ENCODE data around the gene NFATC3.
A peak's percentile ranks its signal among the peaks of the same experiment; 100 is the strongest.

Gene NFATC3

GRCh38 chr16:68085259-68086071 lies at the start of gene NFATC3:
NFATC3 (plus strand) TSS chr16:68085370; CDS start chr16:68085682, 312 bp downstream.
- peak; percentile 99 for DNase-seq (ENCODE audit: low spot score)

- no peak for DNase-seq (ENCODE audit: low spot score)
Observed at GRCh38 chr16:68037841-68038597, 47.2 kb upstream of the NFATC3 start.

- DNase-seq (ENCODE audit: low spot score): peak; percentile 81
Observed at GRCh38 chr16:68040506-68041288, 44.5 kb upstream of the NFATC3 start.

GRCh38 chr16:68041783-68042182 lies 43.4 kb upstream of the NFATC3 start:
- no peak for DNase-seq (ENCODE audit: low spot score)

- no peak for DNase-seq (ENCODE audit: low spot score)
Observed at GRCh38 chr16:68046106-68046505, 39.1 kb upstream of the NFATC3 start.

GRCh38 chr16:68047987-68048386 lies 37.2 kb upstream of the NFATC3 start:
- no peak for DNase-seq (ENCODE audit: low spot score)

GRCh38 chr16:68049449-68049848 lies 35.7 kb upstream of the NFATC3 start:
- no peak for DNase-seq (ENCODE audit: low spot score)

GRCh38 chr16:68055395-68055794 lies 29.8 kb upstream of the NFATC3 start:
- no peak for DNase-seq (ENCODE audit: low spot score)

GRCh38 chr16:68059804-68060203 lies 25.4 kb upstream of the NFATC3 start:
- no peak for DNase-seq (ENCODE audit: low spot score)

GRCh38 chr16:68061396-68061795 lies 23.8 kb upstream of the NFATC3 start:
- DNase-seq (ENCODE audit: low spot score): no peak

- DNase-seq (ENCODE audit: low spot score): no peak
Observed at GRCh38 chr16:68062910-68063393, 22.2 kb upstream of the NFATC3 start.

GRCh38 chr16:68064791-68065365 lies 20.3 kb upstream of the NFATC3 start:
- DNase-seq (ENCODE audit: low spot score): no peak

GRCh38 chr16:68065716-68066305 lies 19.4 kb upstream of the NFATC3 start:
- DNase-seq (ENCODE audit: low spot score): no peak

- DNase-seq (ENCODE audit: low spot score): no peak
Observed at GRCh38 chr16:68066763-68067162, 18.4 kb upstream of the NFATC3 start.

GRCh38 chr16:68068926-68069325 lies 16.2 kb upstream of the NFATC3 start:
- no peak for DNase-seq (ENCODE audit: low spot score)

- DNase-seq (ENCODE audit: low spot score): no peak
Observed at GRCh38 chr16:68069511-68070248, 15.5 kb upstream of the NFATC3 start.

GRCh38 chr16:68070249-68070730 lies 14.9 kb upstream of the NFATC3 start:
- DNase-seq (ENCODE audit: low spot score): no peak

- DNase-seq (ENCODE audit: low spot score): no peak
Observed at GRCh38 chr16:68070806-68071517, 14.2 kb upstream of the NFATC3 start.

GRCh38 chr16:68071518-68071901 lies 13.7 kb upstream of the NFATC3 start:
- no peak for DNase-seq (ENCODE audit: low spot score)

Data from left forelimb (tissue), 1 donor.